SKM-1 (cell line): ENCODE data around the gene SH3BP2.

Experiments used
- DNase-seq: peaks from one replicate; lab custom pipeline; 2025; ENCODE audit not compliant: unreplicated experiment; lab: John Stamatoyannopoulos, UW

Gene SH3BP2

GRCh38 chr4:2831611-2832308, 38.9 kb downstream of the SH3BP2 start:
- no peak for DNase-seq

DNA sequence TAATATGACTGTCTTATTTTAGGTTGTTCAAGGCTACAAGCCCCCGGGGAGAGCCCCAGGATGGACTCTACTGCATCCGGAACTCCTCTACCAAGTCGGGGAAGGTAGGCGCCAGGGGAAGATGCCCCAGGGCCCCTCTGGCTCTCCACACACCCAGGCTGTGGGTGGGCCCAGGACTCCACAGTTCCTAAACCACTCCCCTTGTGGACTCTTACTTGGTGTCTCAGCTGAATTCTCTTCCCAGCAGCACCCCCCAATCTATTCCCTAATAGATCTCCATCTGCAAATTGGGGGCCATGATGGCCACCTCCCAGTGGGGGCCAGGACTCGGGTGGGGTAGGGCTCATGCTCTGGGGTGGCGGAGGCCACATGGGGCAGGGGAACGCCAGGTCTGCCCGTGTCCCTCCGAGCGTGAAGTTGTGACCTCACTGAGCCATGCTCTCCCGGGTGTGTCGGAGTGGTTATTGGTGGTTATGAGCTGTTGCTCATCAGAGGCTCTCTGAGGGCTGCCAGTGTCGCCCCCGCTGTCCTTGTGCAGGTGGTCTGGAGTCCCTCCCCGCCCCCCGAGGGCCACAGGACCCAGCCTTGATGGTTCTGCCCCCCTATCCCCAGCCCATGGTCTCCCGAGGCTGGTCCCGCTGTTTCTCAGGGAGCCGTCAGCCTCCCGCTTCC, 39.6 kb downstream of the SH3BP2 start:
- DNase-seq: no peak

DNA sequence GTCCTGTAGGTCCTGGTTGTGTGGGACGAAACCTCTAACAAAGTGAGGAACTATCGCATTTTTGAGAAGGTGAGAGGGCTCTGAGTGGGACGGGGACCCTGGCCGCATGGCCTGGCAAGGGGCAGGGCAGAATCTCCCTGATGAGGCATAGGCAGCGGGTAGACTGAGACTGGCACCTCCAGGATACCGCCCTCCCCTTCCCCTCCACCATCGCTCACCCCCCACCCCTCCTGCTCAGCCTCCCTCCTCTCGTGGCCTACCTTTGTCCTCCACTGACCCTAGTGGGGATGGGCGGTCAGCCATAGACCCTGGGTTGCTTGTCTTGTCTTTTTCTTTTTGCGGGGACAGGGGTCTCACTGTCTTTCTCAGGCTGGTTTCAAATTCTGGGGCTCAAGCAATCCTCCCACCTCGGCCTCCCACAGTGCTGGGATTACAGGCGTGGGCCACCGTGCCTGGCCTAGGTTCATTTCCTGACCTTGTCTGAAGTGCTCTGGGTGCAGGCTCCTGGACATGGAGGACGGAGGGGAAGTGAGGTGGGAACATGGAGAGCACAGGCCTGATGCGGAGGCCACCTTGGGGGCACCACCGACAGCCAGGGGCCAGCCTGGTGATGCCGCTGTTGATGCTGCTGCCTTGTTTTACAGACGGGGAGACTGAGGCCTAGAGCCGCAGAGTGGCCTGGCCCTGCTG, 40.2 kb downstream of the SH3BP2 start:
- DNase-seq: no peak

DNA sequence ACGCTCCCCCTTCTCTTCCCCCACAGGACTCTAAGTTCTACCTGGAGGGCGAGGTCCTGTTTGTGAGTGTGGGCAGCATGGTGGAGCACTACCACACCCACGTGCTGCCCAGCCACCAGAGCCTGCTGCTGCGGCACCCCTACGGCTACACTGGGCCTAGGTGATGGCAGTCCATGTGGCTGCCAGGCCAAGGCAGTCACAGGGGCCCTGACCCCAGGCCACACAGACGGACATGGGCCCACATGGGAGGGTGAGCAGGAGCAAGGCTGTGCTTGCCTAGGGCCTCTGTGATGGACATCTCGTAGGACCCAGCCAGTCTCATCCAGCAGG, 40.8 kb downstream of the SH3BP2 start:
- no peak for DNase-seq

DNA sequence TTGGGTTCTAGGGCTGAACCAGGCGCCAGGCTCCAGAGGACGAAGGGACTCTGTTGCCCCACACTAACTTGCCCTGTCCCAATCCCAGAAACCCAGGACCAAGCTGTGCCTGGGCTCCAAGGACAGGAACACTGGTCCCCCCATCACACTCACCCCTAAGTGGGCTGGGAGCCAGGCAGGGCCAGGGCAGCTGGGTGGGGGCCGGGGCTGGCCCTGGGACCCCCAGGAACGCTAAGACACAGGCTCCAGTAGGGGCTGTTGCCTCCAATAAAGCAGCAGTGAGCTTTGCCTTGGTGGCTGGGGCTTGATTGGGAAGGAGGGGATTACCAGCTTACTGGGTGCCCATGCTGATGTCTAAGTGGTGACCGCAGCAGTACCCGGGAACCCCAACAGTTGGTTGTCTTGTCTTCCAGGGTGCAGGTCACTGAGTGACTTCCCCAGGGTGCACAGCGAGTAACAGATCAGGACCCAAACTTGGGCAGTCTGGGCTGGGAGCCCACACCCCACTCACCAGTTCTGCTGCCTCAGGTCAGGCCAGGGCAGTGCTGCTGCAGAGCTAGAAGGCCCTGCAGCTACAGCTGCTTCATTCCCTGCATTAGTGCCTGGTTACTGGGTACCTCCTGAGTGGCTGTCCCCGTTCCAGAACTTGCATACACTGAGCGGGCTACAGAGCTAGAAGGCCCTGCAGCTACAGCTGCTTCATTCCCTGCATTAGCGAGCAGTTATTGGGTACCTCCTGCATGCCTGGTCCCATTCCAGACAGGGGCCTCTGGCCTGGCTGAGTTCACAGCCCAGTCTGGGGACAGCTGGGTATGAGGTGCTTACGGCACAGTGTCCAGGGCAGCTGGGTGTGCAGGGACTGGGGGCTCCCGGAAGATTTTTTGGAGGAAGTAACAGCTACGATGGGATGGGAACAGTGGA, 41.4 kb downstream of the SH3BP2 start:
- DNase-seq: no peak

DNA sequence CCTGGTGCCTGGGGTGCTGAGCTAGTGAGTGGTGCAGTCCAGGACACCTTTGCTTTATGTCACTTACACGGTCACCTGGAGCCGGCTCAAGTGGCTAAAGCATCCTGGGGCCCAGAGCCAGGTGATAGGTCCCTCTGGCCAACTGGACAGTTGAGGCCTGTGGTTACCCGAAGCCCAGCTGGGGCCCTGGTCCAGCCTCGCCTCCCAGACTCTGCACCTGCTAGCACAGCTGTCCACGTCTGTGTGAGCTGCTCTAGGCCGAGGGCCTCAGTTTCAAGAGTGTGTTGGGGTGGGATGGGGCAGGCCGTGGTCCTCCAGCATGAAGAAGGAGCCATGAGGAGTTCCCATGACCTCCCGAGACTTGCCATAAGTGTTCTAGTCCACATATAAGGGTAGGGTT, 43.1 kb downstream of the SH3BP2 start:
- no peak for DNase-seq

GRCh38 chr4:2836391-2836859, 43.5 kb downstream of the SH3BP2 start:
- no peak for DNase-seq

DNA sequence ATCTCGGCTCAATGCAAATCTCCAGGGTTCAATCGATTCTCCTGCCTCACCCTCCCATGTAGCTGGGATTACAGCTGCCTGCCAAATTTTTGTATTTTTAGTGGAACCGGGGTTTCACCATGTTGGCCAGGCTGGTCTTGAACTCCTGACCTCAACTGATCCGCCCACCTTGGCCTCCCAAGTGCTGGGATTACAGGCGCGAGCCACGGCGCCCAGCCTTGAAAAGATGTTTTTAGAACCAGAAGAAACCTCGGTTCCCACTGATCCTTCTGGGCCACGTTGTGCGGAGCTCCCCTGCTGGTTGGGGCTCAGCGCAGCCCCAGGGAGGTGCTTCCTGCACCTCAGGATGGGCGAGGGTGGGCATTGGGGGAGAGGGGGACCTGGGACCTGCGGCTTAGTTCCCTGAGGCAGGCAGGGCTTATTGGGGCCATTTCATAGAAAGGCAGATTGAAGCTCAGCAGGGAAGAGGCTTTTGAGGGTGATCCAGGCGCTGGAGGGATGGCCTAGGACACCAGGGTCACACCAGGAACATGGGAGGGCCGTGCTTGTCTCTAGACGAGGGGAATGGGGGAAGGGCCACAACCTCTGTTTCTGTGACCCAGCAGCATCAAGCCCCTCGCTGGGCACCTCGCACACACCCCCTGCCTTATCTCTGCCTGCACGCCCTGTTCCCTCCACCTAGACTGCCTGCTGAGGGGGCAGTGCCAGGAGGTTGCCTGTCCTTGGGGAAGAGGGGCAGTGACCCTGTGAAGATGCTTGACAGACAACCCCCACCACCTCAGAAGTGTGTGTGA, 44.4 kb downstream of the SH3BP2 start:
- DNase-seq: no peak

DNA sequence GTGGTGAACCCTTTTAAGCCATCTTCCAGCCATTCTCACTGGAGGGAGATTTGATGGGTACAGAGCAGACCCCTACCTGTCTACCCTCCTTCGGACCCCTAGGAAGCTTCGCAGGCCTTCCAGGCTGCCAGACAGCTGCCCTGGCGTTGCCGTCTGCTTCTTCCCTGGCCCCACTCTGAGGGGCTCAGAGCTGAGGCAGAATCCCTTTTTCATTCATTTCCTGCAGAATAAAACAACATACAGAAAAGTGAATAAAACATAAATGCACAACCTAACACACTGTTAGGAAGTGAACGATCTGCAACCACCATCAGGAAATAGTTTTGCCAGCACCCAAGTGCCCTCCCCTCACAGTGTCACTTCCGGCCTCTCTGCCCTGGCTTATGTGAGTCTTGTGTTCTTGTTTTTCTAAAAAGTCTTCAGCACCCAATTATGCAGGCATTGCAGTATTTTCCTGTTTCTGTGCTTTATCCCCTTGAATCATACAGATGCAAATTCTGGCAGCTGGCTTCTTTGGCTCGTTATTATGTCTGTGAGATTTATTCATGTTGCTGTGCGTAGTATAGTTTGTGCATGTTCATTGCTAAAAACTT, 45.1 kb downstream of the SH3BP2 start:
- no peak for DNase-seq

GRCh38 chr4:2839060-2839459, 46.2 kb downstream of the SH3BP2 start:
- DNase-seq: no peak

GRCh38 chr4:2842687-2843262, 49.9 kb downstream of the SH3BP2 start:
- DNase-seq: peak; percentile 36

- peak; percentile 88 for DNase-seq
Observed at GRCh38 chr4:2843263-2843940, 50.5 kb downstream of the SH3BP2 start, which contains the start of gene ADD1. TSS of gene ADD1 (plus strand) at chr4:2843844. CDS start at chr4:2875916, 32,072 bp downstream.

DNA sequence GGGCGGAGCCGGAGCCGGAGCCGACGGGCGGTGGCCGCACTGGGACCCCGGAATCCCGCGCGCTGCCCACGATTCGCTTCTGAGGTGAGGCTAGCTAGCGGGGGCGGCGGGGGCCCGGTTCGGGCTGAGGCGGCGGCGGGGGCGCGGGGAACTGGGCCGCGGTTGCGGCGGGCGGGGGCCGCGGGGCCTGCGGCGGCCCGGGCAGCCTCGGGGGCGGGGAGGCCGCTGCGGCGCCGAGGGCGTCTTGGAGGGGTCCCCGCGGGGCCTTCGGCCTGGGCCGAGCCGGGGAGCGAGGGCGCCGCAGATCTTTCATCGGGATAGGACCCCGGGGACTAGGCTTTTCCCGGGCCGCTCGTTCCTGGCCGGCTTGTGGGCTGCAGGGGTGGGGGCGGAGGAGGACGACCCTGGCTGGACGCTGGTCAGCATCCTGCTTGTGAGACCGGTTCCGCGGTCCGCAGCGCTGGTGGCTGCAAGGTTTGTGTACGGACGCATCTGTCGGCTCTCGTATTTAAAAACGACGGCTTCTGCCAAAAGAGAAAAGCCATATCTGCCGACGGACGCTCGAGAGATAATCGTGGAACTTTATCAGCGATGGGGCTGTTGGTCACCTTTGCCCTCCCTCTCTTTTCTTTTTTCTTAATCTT, 51.2 kb downstream of the SH3BP2 start:
- DNase-seq: no peak

GRCh38 chr4:2846172-2846571, 53.3 kb downstream of the SH3BP2 start:
- no peak for DNase-seq

- no peak for DNase-seq
Observed at GRCh38 chr4:2847302-2847871, 54.5 kb downstream of the SH3BP2 start.

GRCh38 chr4:2848449-2848848, 55.6 kb downstream of the SH3BP2 start:
- no peak for DNase-seq

DNA sequence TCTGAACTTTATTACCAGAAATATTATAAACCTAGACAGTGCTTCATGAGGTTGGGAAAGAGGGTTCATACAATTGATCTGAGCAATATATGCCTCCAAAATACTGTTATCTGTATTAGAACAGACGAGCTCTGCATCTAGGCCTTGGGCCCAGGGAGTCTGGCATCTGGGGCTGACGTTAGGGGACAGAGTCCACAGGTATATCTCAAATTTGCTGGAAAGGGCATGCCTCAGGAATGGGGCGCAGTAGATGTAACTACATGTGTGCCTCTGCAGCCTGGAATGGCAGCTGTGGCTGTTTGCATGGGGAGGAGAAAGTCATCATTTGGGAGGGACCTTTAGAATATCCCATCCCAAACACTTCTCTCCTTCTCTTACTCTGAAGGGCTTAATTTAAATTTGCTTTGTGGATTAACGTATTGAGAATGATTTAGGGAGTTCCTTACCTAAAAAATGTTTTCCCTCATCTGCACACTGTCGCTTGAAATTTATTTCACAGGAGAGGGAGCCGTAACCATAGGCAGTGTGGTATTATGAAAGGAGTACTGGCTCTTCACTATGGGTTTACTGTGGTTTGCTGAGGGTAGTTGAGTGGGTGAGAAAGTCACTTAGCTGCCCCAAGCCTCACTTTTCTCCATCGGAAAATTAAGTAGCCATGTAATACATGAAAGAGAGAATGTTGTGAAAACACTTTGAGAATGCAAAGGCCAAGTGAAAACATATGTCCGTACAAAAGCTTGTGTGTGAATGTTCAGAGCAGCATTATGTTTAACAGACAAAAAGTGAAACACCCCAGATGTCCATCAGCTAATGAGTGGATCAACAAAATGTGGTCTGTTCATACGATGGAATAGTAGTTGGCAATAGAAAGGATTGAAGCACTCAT, 56.6 kb downstream of the SH3BP2 start:
- no peak for DNase-seq
